HCT116 (cell line): ENCODE results near the gene ACBD6. TPM values are rescaled to one million over a fixed set of nuclear protein-coding genes. Genes with fewer than 3 reads are reported as not detected.

Experiments used
- ATAC-seq: fragments of 200-7000 bp; cut with Tn5 transposase; 2 replicates; pipeline ENCODE4 v1.9.1; 2020; ENCODE audit warnings: mild to moderate bottlenecking, moderate library complexity
- BruUV-seq: library from RNA; stranded (reverse); fragments of 400-500 nt; replicated peaks from 2 replicates; lab custom pipeline; 2021; lab: Mats Ljungman, UMichigan
- CTCF ChIA-PET: fragments of 300-600 bp; sonication (Branson Sonifier 250); formaldehyde crosslinking; loops from one replicate; lab custom pipeline; 2021; ENCODE audit warnings: antibody characterized with exemption; lab: Charles Lee
- POLR2A ChIA-PET: fragments of 300-600, 350-600 bp; sonication (Branson Sonifier 250); formaldehyde crosslinking; loops from one replicate; lab custom pipeline; 2021; ENCODE audit warnings: antibody characterized with exemption; lab: Charles Lee
- RAD21 ChIA-PET, 2 experiments: fragments of 300-600 bp; sonication (Branson Sonifier 250); formaldehyde crosslinking; loops; one replicate each; lab custom pipeline; 2023; ENCODE audit warnings: low total read pairs in 2 of 2; ENCODE audit not compliant: uncharacterized antibody in 2 of 2, unreplicated experiment in 2 of 2, low non-redundant PET in 1 of 2; lab: Charles Lee
- DNase-seq: peaks from one replicate; pipeline ENCODE4 v3.0.0-alpha.2; 2010; ENCODE audit warnings: low read depth, low spot score
- H2AFZ ChIP-seq: fragments of 200-600 bp; shearing (Covaris generic), sonication (generic); 2 replicates; pipeline ENCODE4 v1.6.1; 2017; ENCODE audit warnings: low read depth, mixed run types, mixed read lengths, antibody characterized with exemption, low read length; ENCODE audit not compliant: poor library complexity, severe bottlenecking
- H3K27ac ChIP-seq: 2 replicates; pipeline ENCODE4 v1.5.1; 2012; ENCODE audit warnings: low read depth, low read length
- H3K27me3 ChIP-seq: fragments of 200-600 bp; sonication (generic); 2 replicates; pipeline ENCODE4 v1.6.1; 2016; ENCODE audit warnings: mixed run types, low read length, mixed read lengths; ENCODE audit not compliant: insufficient read depth
- H3K36me3 ChIP-seq, 2 experiments: fragments of 200-500 bp in 1 of 2; fragments of 200-600 bp in 1 of 2; sonication (Bioruptor generic) in 1 of 2; sonication (generic) in 1 of 2; 2 replicates each; pipeline versions ENCODE4 v1.5.1 to v1.6.1; 2014 to 2016; ENCODE audit warnings: low read length in 2 of 2, inconsistent platforms in 1 of 2, mixed read lengths in 1 of 2, mixed run types in 1 of 2; ENCODE audit not compliant: insufficient read depth in 2 of 2, control insufficient read depth in 1 of 2
- H3K4me1 ChIP-seq, 2 experiments: fragments of 200-600 bp in 1 of 2; sonication (generic) in 1 of 2; 2 replicates each; pipeline versions ENCODE4 v1.5.1 to v1.6.1; 2012 to 2017; ENCODE audit warnings: low read length in 2 of 2, inconsistent platforms in 1 of 2, mild to moderate bottlenecking in 1 of 2, mixed read lengths in 1 of 2, mixed run types in 1 of 2, moderate library complexity in 1 of 2; ENCODE audit not compliant: insufficient read depth in 2 of 2, control insufficient read depth in 1 of 2
- H3K4me2 ChIP-seq: fragments of 200-600 bp; sonication (generic); 2 replicates; pipeline ENCODE4 v1.6.1; 2017; ENCODE audit warnings: mixed run types, low read length, mixed read lengths
- H3K4me3 ChIP-seq, 2 experiments: fragments of 200-600 bp in 1 of 2; sonication (generic) in 1 of 2; replicated peaks in 1 of 2; 2 replicates each; pipeline ENCODE4 v1.5.1; 2011 to 2016; ENCODE audit warnings: low read length in 2 of 2, control low read depth in 1 of 2, low read depth in 1 of 2, mild to moderate bottlenecking in 1 of 2, mixed read lengths in 1 of 2, mixed run types in 1 of 2
- H3K79me2 ChIP-seq: fragments of 200-600 bp; sonication (generic); 2 replicates; pipeline ENCODE4 v1.6.1; 2017; ENCODE audit warnings: mild to moderate bottlenecking, mixed run types, low read length, moderate library complexity, mixed read lengths; ENCODE audit not compliant: insufficient read depth
- H3K9ac ChIP-seq: fragments of 200-600 bp; sonication (generic); 2 replicates; pipeline ENCODE4 v1.6.1; 2016; ENCODE audit warnings: low read length, mixed read lengths
- H3K9me2 ChIP-seq: fragments of 200-600 bp; sonication (generic), shearing (Covaris generic); 2 replicates; pipeline ENCODE4 v1.6.1; 2017; ENCODE audit warnings: mixed run types, mild to moderate bottlenecking, moderate library complexity; ENCODE audit not compliant: insufficient read depth
- H3K9me3 ChIP-seq, 2 experiments: fragments of 200-500 bp in 1 of 2; fragments of 200-600 bp in 1 of 2; sonication (Bioruptor generic) in 1 of 2; sonication (generic) in 1 of 2; 2 replicates each; pipeline ENCODE4 v1.6.1; 2014 to 2017; ENCODE audit warnings: low read length in 2 of 2, mixed read lengths in 2 of 2, inconsistent platforms in 1 of 2, low read depth in 1 of 2, mild to moderate bottlenecking in 1 of 2, mixed run types in 1 of 2, moderate library complexity in 1 of 2; ENCODE audit not compliant: control insufficient read depth in 1 of 2, insufficient read depth in 1 of 2
- H4K20me1 ChIP-seq: fragments of 200-600 bp; sonication (generic), shearing (Covaris generic); 2 replicates; pipeline ENCODE4 v1.6.1; 2017; ENCODE audit warnings: mixed run types, mild to moderate bottlenecking, moderate library complexity; ENCODE audit not compliant: insufficient read depth
- CBX3 ChIP-seq: IDR thresholded peaks from 2 replicates; pipeline ENCODE4 v1.6.1; 2012; ENCODE audit warnings: low read depth
- CEBPB ChIP-seq: IDR thresholded peaks from 2 replicates; pipeline ENCODE4 v1.6.1; 2012; ENCODE audit warnings: low read depth
- EGR1 ChIP-seq: IDR thresholded peaks from 2 replicates; pipeline ENCODE4 v1.6.1; 2012; ENCODE audit warnings: low read depth
- ELF1 ChIP-seq: IDR thresholded peaks from 2 replicates; pipeline ENCODE4 v1.6.1; 2012; ENCODE audit warnings: low read depth, borderline replicate concordance
- EZH2 ChIP-seq: fragments of 200-600 bp; sonication (generic); IDR thresholded peaks from 2 replicates; pipeline ENCODE4 v1.6.1; 2017; ENCODE audit warnings: antibody characterized with exemption, mixed run types
- EZH2phosphoT487 ChIP-seq: fragments of 200-600 bp; IDR thresholded peaks from 2 replicates; pipeline ENCODE4 v1.6.1; 2018; ENCODE audit warnings: antibody characterized with exemption, borderline replicate concordance
- POLR2A ChIP-seq: IDR thresholded peaks from 2 replicates; pipeline ENCODE4 v1.7.0; 2011; ENCODE audit warnings: borderline replicate concordance; ENCODE audit not compliant: insufficient read depth, insufficient read length; ENCODE audit errors: extremely low read depth
- POLR2AphosphoS5 ChIP-seq: IDR thresholded peaks from 2 replicates; pipeline ENCODE4 v1.6.1; 2011; ENCODE audit warnings: mild to moderate bottlenecking, low read depth, low read length, moderate library complexity
- RAD21 ChIP-seq: IDR thresholded peaks from 2 replicates; pipeline ENCODE4 v1.6.1; 2012; ENCODE audit warnings: low read depth, mild to moderate bottlenecking
- SIN3A ChIP-seq: IDR thresholded peaks from 2 replicates; pipeline ENCODE4 v1.6.1; 2012; ENCODE audit warnings: low read depth
- SP1 ChIP-seq: IDR thresholded peaks from 2 replicates; pipeline ENCODE4 v1.6.1; 2012; ENCODE audit warnings: low read depth
- SRF ChIP-seq: IDR thresholded peaks from 2 replicates; pipeline ENCODE4 v1.6.1; 2012; ENCODE audit warnings: low read depth
- TCF7L2 ChIP-seq: IDR thresholded peaks from 2 replicates; pipeline ENCODE4 v1.7.0; 2011; ENCODE audit warnings: borderline replicate concordance, inconsistent platforms; ENCODE audit not compliant: insufficient read depth, insufficient read length; ENCODE audit errors: extremely low read depth
- YY1 ChIP-seq: IDR thresholded peaks from 2 replicates; pipeline ENCODE4 v1.6.1; 2011; ENCODE audit warnings: low read length, low read depth, moderate library complexity, mild to moderate bottlenecking; ENCODE audit not compliant: insufficient replicate concordance; ENCODE audit errors: extremely low read depth
- ZFX ChIP-seq: fragments of 450-650 bp; IDR thresholded peaks from 2 replicates; pipeline ENCODE4 v1.6.1; 2017
- ZNF274 ChIP-seq: fragments of 200-500 bp; sonication (Bioruptor generic); IDR thresholded peaks from 2 replicates; pipeline ENCODE4 v1.6.1; 2014; ENCODE audit warnings: mild to moderate bottlenecking, low read depth, low read length, inconsistent platforms
- intact Hi-C: fragments of 100-400 bp; cut with micrococcal nuclease; formaldehyde crosslinking; loops from 2 replicates; pipeline ENCODE4 v1.10.0; 2022
- total RNA-seq: library from RNA; stranded (reverse); gene quantifications from one replicate; pipeline ENCODE4 v1.2.1, GENCODE V29; 2021; ENCODE audit not compliant: unreplicated experiment
- TF ChIP-seq, protein P1 (sequence below): IDR thresholded peaks from 2 replicates; pipeline ENCODE4 v1.6.1; 2012
- TF ChIP-seq, protein P2 (sequence below): IDR thresholded peaks from 2 replicates; pipeline ENCODE4 v1.6.1; 2012
- TF ChIP-seq, protein P3 (sequence below): IDR thresholded peaks from 2 replicates; pipeline ENCODE4 v1.6.1; 2011; ENCODE audit warnings: mild to moderate bottlenecking, low read length, moderate library complexity; ENCODE audit not compliant: insufficient replicate concordance; ENCODE audit errors: extremely low read depth
- TF ChIP-seq, protein P4 (sequence below): IDR thresholded peaks from 2 replicates; pipeline ENCODE4 v1.6.1; 2012; ENCODE audit warnings: low read depth

The ACBD6 gene
- total RNA-seq, 1 experiment from 2014 or later: 43.2 TPM

DNA sequence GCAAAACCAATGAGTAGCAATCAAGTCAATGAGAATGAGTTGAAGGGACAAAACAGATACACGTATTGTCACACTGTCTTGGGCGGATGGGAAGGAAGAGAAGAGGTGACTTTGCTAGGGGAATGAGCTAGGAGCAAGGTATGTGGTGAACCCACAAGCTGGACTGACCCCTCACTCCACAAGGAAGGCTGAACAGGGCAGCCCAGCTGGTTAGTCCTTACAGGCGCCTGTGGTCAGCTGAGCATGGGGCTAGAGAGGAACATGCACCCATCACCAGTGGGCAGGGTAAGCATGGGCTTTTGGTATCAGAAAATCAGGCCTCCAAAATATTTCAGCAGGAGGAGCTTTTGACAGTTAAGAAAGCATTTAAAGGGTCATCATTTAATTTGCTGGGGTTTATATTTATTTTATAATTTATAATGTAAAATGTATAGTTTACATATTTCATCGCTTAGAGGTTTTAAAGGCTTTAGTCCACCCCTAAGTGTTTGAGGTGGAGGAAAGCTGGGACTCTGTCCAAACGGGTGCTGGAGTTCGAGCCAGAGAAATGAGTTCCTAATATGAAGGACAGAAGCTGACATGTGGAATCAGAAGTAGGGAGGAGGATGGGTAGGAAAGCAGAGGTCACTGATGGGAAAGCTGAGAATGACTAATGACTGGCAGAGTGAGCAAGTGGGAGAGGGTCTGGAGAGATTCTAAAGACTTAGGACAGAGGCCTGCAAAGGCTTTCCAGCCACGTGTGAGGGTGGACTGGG is 22.0 kb upstream of the ACBD6 start:
- Histone ChIP-seq H3K4me2 (no peak overlapping the region), H3K4me3 (no peak overlapping the region), H3K27ac (no peak overlapping the region), H3K4me1 (peaks cover 14 to 25% of the 10 kb centered on the region in 2 experiments), H3K36me3 (no peaks in the 10 kb centered on the region), H3K27me3 (no peaks in the 10 kb centered on the region), H3K79me2 (no peaks in the 10 kb centered on the region), H4K20me1 (no peaks in the 10 kb centered on the region), H3K9me3 (no peaks in the 10 kb centered on the region), H2AFZ (no peak overlapping the region), H3K9ac (no peak overlapping the region), H3K9me2 (no peaks in the 10 kb centered on the region)
- POLR2A ChIA-PET: no interaction called here
- TF ChIP-seq SIN3A: no peak
- no peak for TF ChIP-seq EZH2
- TF ChIP-seq, protein P1, sequence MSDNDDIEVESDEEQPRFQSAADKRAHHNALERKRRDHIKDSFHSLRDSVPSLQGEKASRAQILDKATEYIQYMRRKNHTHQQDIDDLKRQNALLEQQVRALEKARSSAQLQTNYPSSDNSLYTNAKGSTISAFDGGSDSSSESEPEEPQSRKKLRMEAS: no peak
- no peak for TF ChIP-seq ZNF274
- TF ChIP-seq, protein P2, sequence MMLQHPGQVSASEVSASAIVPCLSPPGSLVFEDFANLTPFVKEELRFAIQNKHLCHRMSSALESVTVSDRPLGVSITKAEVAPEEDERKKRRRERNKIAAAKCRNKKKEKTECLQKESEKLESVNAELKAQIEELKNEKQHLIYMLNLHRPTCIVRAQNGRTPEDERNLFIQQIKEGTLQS: no peak
- no peak for TF ChIP-seq SRF
- no peak for TF ChIP-seq ZFX
- no peak for TF ChIP-seq CBX3
- TF ChIP-seq, protein P3, sequence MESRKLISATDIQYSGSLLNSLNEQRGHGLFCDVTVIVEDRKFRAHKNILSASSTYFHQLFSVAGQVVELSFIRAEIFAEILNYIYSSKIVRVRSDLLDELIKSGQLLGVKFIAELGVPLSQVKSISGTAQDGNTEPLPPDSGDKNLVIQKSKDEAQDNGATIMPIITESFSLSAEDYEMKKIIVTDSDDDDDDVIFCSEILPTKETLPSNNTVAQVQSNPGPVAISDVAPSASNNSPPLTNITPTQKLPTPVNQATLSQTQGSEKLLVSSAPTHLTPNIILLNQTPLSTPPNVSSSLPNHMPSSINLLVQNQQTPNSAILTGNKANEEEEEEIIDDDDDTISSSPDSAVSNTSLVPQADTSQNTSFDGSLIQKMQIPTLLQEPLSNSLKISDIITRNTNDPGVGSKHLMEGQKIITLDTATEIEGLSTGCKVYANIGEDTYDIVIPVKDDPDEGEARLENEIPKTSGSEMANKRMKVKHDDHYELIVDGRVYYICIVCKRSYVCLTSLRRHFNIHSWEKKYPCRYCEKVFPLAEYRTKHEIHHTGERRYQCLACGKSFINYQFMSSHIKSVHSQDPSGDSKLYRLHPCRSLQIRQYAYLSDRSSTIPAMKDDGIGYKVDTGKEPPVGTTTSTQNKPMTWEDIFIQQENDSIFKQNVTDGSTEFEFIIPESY: no peak
- no peak for TF ChIP-seq POLR2AphosphoS5
- no peak for TF ChIP-seq EGR1
- TF ChIP-seq RAD21: no peak
- TF ChIP-seq POLR2A: no peak
- TF ChIP-seq ELF1: no peak
- no peak for TF ChIP-seq YY1
- no peak for TF ChIP-seq TCF7L2
- TF ChIP-seq CEBPB: no peak
- TF ChIP-seq EZH2phosphoT487: no peak
- TF ChIP-seq, protein P4, sequence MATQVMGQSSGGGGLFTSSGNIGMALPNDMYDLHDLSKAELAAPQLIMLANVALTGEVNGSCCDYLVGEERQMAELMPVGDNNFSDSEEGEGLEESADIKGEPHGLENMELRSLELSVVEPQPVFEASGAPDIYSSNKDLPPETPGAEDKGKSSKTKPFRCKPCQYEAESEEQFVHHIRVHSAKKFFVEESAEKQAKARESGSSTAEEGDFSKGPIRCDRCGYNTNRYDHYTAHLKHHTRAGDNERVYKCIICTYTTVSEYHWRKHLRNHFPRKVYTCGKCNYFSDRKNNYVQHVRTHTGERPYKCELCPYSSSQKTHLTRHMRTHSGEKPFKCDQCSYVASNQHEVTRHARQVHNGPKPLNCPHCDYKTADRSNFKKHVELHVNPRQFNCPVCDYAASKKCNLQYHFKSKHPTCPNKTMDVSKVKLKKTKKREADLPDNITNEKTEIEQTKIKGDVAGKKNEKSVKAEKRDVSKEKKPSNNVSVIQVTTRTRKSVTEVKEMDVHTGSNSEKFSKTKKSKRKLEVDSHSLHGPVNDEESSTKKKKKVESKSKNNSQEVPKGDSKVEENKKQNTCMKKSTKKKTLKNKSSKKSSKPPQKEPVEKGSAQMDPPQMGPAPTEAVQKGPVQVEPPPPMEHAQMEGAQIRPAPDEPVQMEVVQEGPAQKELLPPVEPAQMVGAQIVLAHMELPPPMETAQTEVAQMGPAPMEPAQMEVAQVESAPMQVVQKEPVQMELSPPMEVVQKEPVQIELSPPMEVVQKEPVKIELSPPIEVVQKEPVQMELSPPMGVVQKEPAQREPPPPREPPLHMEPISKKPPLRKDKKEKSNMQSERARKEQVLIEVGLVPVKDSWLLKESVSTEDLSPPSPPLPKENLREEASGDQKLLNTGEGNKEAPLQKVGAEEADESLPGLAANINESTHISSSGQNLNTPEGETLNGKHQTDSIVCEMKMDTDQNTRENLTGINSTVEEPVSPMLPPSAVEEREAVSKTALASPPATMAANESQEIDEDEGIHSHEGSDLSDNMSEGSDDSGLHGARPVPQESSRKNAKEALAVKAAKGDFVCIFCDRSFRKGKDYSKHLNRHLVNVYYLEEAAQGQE: no peak
- TF ChIP-seq SP1: no peak
- DNase-seq (no peak), ATAC-seq (no peak)
- RAD21 ChIA-PET: interaction anchor here in 1 of 2 experiments (0.6 kb wide), 1 partner anchor 581 kb away, joined by 3 read pairs; no protein-coding TSS in a partner anchor
- no TSS peak for BruUV-seq
- intact Hi-C loops: no loop called here
- CTCF ChIA-PET: interaction anchor here (2.1 kb wide), 1 partner anchor 9 kb away, joined by 6 read pairs; no protein-coding TSS in a partner anchor
